Fibroblast of mammary gland (primary cell): ENCODE results near the gene FILIP1L.

ENCODE experiments used
- DNase-seq: peaks from one replicate; pipeline ENCODE4 v3.0.0-alpha.2; 2010; ENCODE audit warnings: low read depth
- H3K4me3 ChIP-seq: 2 replicates; pipeline ENCODE4 v1.5.1; 2011; ENCODE audit warnings: low read depth, mild to moderate bottlenecking, low read length, moderate library complexity; ENCODE audit not compliant: control insufficient read depth
- TF ChIP-seq, protein P1 (sequence below): conservative IDR thresholded peaks from 2 replicates; pipeline ENCODE4 v1.5.1; 2011; ENCODE audit warnings: low read depth, low read length, inconsistent platforms; ENCODE audit not compliant: control insufficient read depth, insufficient read depth

Gene FILIP1L

DNA sequence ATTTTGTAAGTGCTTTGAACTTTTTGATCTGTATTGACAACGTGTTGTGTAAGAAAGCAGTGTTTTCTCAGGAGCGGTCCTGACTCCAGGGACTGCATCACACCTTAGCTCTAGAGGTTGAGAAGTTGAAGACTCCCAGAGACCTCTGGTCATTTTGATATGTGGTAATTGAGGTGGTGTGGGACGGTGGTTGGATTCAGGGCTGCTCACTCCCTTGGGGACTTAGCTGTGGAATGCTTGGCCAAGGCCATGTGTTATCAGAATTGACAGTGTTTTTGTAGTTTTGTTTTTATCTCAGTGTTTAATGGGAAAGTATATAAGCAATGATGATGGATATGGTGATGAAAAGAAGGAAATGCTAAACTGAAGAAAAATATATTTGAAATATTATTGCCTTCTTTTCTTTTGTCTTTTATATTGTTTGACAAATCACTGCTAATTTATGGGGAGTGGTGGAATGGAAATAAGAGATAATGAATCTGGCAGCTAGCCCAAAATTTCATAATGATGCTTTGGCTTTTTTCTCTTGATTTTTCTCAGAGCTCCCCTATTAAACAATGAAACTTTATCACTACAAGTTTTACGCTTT is 280.6 kb downstream of the FILIP1L start:
- TF ChIP-seq, protein P1, sequence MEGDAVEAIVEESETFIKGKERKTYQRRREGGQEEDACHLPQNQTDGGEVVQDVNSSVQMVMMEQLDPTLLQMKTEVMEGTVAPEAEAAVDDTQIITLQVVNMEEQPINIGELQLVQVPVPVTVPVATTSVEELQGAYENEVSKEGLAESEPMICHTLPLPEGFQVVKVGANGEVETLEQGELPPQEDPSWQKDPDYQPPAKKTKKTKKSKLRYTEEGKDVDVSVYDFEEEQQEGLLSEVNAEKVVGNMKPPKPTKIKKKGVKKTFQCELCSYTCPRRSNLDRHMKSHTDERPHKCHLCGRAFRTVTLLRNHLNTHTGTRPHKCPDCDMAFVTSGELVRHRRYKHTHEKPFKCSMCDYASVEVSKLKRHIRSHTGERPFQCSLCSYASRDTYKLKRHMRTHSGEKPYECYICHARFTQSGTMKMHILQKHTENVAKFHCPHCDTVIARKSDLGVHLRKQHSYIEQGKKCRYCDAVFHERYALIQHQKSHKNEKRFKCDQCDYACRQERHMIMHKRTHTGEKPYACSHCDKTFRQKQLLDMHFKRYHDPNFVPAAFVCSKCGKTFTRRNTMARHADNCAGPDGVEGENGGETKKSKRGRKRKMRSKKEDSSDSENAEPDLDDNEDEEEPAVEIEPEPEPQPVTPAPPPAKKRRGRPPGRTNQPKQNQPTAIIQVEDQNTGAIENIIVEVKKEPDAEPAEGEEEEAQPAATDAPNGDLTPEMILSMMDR = no peak
- no peak overlapping the region for H3K4me3 ChIP-seq
- DNase-seq = peak; percentile 13

- TF ChIP-seq, protein P1 = no peak
- DNase-seq = no peak
- no peak overlapping the region for H3K4me3 ChIP-seq
Measured at GRCh38 chr3:99829844-99830243, 284.5 kb downstream of the FILIP1L start.

DNA sequence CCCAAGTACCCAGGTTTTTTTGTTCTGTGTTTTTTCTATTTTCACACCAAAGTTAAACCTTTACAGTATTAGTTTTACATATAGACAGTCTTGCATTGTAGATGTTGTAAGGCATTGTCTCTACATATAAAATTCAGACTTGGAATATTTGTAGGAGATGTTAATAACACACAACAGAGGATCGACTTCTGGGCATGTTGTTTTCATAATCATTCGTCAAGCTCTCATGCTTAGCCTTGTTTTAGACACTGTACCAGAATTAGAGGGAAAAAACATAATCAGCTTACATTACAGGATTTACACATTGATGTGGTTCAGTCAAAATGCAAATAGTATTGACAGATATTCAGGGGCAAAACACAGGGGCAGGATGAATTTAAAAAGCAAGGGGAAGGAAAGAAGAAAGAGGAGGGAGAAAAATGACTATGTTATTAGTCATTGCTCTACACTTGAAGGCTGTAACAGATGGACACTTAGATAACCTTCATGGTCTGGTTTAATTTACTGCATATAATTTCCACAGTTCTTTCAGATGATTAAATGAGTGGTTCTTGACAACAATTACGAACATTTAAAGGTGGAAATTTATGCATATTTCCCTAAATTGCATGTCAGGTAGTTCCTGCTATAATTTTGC is 289.2 kb downstream of the FILIP1L start:
- peak; percentile 25 for DNase-seq
- no peak overlapping the region for H3K4me3 ChIP-seq
- TF ChIP-seq, protein P1 = no peak

GRCh38 chr3:99823723-99824711 is 290.3 kb downstream of the FILIP1L start:
- TF ChIP-seq, protein P1 = no peak

DNA sequence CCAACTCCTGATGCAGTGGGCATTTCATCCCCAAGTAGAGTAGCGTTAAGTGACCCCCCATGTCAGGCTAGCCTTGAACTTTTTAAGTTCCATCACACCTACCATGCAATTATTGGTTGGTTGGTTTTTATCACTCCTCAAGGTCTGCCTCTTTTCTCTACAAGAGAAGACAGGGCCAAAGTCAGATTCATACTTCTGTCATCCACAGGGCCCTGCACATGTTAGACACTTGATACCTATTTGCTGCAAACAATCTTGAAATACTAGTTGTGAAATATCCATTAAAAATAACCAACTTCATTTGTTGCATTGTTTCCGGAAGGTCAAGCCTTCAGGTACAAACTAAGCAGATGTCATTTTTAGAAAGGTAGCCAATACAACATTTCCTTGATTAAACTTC is 295.5 kb downstream of the FILIP1L start:
- no peak for DNase-seq
- H3K4me3 ChIP-seq = peak overlapping the region; percentile 73
- TF ChIP-seq, protein P1 = no peak

More at GRCh38 chr3:99823723-99824711, 290.3 kb downstream of the FILIP1L start:
- H3K4me3 ChIP-seq = no peak overlapping the region
- no peak for DNase-seq

- H3K4me3 ChIP-seq = peak within 1 kb of the TSS; percentile 73
- TF ChIP-seq, protein P1 = peak; percentile 13
- DNase-seq = peak; percentile 93
Measured at GRCh38 chr3:99817437-99818240, 296.7 kb downstream of the FILIP1L start, which contains the start of gene CMSS1. Gene CMSS1, plus strand, starts transcription at chr3:99817862.
